CD4-positive, alpha-beta T cell treated with Interleukin-6 for 4 hours (primary cell): ENCODE data around the gene C17orf107.
"Not testable (repeated sequence)": the region's sequence is repeated elsewhere in the genome, so short reads cannot be mapped to it uniquely, and the experiment has no call there.

Experiments used
- DNase-seq: peaks from one replicate; pipeline ENCODE4 v3.0.0-alpha.2; 2020; ENCODE audit warnings: mixed read lengths

C17orf107 gene

DNA sequence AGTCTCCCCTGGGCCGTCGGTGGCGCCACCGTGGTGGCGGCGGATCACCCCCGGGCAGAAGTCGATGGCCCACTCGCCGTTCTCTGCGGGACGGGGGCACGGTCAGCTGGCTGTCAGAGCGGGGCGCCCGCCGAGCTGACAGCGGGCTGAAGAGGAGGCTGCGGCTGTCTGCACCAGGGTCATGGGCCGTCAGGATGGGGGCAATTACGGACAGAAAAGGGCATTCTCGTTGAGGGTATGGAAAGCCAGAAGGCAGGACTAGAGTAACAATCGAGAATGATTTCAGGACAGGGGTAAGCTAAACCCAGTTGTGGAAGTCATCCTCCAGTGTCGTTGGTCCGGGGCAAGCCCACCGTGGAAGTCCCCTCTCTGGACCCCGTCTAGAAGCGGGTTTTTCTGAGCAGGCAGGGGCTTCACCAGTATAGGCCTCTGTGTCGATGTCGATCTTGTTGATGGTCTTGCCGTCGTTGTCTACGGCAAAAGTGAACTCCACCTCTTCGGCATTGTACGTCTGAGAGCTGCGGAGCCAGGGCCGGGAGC is 1.8 kb downstream of the C17orf107 start:
- DNase-seq, result no peak

DNA sequence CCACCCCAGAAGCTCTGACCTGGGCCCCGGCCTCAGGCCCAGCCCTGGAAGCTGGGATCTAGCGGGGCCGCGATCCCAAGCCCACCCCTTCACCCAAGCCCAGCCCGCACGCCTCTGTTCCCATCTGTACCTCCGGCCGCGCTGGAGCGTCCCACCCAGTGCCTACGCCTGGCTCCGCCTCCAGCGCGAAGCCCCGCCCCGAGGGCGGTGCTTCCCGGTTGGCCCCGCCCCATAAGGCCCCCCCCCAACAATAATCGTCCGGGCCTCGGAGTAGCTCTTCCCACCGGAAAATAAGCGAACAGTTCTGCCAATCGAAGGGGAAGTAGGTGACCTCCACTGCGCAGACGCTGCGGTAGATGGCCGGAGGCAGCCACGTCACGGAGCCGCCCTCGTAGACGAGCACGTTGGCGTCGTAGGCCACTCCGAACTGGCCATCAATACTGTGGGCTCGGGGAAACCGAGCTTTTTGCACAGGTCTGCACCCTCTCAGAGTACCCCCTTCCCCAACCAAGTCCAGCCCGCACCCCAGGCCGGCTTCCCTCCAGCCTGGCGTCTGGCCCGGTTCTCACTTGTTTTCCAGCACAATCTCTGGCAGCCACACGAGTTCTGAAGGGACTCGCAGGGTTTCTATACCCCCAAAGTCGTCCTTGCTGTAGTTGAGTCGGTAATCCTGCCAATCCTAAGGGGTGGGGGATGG is 2.5 kb downstream of the C17orf107 start:
- DNase-seq, result no peak

DNA sequence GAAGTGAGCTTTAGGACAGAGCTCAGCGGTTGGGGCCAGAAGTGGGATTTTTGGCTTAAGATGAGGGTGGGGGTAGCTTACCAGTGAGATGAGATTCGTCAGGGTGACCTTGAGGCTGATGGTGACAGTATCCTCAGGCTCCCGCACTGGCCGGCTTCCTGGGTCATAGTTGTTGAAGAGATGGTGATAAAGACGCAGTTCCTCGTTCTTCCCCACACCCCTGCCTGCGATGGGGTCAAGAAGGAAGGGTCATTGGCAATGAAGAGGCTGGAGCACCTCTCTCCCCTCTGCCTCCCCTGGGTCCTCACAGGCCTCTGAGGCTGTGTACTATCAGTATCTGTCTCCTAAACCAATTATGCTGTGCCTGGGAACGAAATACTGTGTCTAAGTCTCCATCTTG is 3.2 kb downstream of the C17orf107 start:
- no peak for DNase-seq

DNA sequence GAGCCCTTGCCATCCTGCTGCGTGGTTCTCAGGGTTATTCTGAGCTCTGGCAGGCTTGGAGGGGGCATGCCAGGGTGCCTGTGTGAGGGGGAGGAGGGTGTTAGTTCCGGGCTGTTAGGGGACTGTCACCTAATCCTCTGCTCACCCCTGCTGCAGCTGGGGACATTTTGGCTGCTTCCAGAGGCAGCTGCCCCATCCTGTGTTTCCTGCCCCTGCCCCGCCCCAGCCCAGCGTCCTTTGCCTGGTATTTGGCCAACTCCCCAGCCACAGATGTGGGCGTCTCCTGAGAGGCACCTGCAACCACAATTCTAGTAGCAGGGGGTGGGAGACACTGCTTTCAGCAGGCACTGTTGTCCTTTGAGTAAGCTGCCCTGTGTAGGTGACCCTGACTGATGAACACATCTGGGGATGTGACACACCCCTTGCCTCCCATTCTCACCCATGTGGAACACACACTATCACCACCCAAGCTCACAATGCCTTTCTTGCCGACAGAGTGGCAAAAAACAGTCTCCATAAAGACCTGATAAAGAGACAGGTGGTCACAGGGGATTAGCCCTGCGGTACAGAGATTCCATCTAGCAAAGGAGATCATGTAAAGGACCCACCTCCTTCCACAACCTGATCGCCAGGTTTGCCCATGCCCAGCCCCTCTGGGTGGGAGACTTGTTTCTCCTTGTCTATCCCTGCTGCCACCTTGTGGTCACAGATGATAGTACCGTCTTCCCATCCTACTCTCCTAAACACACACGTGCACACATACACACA is 3.9 kb downstream of the C17orf107 start, which contains the start of gene CHRNE:
TSS of gene CHRNE (minus strand) at position 48 of the 768 bp plus-strand sequence. CDS start at position 13, 35 bp downstream.
- DNase-seq, result peak; percentile 84

DNA sequence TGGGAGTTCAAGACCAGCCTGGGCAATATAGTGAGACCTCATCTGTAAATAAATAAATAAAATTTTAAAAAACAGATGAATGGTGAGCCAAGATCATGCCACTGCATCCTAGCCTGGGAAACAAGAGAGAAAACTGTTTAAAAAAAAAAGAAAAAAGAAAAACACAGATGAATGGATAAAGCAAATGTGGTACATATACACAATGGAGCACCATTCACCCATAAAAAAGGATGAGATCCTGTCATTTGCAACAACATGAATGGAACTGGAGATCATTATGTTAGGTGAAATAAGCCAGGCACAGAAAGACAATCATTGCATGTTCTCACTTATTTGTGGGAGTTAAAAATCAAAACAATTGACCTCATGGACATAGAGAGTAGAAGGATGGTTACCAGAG is 7.3 kb downstream of the C17orf107 start:
- DNase-seq, result not testable (repeated sequence)

DNA sequence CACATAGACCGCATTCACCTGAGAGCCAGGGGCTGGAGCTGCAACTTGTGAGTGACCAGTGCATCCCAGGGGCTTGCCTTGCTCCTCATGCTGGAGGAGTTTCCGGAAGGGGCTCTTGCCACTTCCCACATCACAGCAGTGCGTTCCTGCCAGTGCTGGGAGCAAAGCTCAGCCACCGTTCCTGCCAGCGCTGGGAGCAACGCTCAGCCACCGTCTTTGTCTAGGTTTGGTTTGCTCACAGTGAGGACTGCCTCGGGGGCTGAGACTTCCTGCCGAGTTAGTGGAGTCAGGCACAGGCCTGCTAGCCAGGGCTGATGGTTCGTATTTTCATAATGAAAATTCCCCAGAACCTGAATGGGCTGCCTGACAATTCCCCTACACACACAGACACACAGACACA is 9.0 kb downstream of the C17orf107 start:
- DNase-seq, result peak; percentile 48

DNA sequence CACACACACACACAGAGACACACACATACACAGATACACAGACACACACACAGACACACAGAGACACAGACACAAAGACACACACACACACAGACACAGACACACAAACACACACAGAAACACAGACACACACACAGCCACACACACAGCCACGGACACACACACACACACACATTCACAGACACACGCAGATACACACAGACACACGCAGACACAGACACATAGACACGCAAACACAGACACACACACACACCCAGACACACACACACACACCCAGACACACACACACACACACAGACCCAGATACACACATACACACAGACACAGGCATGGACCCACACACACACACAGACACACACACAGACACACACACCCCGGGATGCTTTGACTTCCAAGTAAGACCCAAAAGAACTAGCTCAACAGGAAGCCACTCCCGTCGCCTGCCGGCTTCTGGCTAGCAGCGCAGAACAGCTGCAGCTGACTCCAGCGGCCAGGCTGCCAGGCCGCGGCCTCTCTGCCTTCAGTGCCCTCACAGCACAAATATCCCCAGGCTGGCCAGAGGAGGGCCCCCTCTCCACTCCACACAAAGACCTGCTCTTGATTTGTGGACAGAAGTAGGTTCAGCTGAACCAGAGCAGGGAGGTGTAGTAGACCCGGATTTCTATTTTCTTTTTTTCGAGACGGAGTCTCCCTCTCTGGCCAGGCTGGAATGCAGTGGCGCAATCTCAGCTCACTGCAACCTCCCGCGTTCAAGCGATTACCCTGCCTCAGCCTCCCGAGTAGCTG is 9.6 kb downstream of the C17orf107 start:
- peak; percentile 80 for DNase-seq

DNA sequence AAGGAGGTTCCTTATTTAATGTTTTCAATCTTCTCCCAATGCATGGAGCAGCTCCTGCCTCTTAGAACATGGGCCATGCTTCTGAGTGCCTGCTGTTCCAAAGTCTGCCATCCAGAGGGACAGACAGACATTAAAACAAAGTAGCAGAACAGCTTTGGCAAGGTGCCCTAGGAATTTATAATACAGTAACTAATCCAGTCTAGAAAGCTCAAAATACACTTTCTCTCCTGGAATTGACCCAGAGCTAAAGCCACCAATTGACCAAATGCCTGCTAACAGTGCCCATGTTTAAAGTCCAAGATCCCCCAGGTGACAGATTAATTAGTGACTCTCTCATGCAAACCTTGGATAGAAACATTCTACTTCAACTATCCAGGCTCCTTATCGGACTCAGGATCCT is 14.7 kb downstream of the C17orf107 start:
- DNase-seq, result no peak

DNA sequence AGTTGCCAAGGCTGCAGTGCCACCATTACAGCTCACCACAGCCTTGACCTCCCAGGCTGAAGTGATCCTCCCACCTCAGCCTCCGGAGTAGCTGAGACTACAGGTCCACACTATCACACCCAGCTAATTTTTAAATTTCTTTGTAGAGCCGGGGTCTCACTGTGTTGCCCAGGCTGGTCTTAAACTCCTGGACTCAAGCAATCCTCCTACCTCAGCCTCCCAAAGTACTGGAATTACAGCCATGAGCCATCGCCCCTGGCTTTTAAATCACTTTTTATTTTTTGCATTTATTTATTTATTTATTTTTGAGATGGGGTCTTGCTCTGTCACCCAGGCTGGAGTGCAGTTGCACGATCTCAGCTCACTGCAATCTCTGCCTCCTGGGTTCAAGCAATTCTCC is 15.2 kb downstream of the C17orf107 start:
- not testable (repeated sequence) for DNase-seq

DNA sequence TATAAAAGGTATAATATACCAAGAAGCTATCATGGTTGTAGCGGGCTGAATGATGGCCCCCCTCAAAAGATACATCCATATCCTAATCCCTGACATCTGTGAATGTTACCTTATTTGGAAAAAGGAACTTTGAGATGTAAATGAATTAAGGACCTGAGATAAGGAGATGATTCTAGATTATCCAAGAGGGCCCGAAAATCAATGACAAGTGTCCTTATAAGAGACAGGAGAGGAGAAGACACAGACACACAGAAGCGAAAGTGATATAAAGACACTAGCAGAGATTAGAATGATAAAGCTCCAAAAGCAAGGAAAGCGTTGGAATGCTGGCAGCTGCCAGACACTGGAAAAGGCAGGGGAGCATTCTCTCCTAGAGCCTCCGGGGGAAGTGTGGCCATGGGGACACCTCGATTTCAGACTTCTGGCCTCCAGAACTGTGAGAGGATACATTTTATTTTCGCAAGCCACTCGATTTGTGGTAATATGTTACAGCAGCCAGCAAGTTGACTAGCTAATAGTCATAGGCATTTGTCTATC is 20.2 kb downstream of the C17orf107 start:
- no peak for DNase-seq

DNA sequence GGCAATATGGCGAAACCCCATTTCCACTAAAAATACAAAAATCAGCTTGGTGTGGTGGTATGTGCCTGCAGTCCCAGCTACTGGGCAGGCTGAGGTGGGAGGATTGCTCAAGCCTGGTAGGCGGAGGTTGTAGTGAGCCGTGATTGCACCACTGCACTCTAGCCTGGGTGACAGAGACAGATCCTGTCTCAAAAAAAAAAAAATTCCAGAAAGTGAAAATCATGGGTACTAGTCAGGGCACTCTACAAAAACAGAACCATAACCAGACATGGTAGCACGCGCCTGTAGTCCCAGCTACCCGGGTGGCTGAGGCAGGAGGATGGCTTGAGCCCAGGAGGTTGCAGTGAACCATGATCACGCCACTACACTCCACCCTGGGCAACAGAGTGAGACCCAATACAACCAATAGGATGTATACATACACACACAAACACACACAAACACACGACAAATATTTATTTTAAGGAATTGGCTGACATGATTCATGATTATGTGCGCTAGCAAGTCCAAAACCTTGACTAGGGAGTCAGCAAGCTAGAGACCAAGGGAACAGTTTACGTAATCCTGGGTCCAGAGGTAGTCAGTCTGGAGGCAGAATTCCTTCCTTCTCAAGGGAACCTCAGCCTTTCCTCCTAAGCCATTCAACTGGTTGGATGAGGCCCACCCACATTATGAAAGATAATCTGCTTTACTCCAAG is 21.2 kb downstream of the C17orf107 start:
- DNase-seq, result no peak

DNA sequence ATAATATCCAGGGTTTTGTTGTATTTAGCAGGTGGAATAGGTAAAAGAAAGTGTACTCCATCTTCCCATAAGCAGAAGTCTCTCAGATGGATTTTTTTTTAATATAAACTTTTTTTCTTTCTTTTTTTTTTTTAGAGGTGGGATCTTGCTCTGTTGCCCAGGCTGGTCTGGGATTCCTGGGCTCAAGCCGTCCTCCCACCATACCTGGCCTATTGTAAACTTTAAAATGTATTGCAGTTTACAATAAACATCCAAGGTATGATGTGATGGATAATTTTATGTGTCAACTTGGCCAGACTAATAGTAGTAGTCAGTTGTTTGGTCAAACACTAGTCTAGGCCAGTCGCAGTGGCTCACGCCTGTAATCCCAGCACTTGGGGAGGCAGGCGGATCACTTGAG is 22.0 kb downstream of the C17orf107 start:
- DNase-seq, result no peak

DNA sequence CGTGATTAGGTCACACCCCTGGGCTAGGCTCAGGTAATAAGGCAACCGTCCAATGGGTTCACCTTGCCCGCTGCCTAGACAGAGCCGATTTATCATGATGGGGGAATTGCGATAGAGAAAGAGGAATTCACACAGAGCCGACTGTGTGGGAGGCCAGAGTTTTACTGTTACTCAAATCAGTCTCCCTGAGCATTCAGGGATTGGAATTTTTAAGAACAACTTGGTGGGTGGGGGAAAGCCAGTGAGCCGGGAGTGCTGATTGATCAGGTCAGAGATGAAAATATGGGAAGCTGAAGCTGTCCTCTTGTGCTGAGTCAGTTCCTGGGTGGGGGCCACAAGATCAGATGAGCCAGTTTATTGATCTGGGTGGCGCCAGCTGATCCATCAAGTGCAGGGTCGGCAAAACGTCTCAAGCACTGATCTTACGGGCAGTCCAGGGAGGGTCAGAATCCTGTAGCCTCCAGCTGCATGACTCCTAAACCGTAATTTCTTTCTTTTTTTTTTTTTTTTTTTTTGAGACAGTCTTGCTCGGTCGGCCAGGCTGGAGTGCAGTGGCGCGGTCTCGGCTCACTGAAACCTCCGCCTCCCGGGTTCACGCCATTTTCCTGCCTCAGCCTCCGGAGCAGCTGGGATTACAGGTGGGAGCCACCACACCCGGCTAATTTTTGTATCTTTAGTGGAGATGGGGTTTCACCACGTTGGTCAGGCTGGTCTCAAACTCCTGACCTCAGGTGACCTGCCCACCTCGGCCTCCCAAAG is 27.4 kb downstream of the C17orf107 start:
- not testable (repeated sequence) for DNase-seq

DNA sequence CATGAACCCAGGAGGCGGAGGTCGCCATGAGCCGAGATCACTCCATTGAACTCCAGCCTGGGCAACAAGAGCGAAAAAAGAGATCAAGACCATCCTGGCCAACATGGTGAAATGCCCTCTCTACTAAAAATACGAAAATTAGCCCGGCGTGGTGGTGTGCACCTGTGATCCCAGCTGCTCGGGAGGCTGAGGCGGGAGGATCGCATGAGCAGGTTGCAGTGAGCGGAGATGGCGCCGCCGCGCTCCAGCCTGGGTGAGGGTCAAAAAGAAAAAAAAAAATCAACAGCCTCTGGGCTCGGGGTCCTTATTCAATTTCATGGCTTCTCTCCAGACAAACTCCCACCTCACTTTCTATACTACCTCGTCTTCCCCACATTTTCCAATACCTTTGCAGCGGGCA is 29.5 kb downstream of the C17orf107 start:
- no peak for DNase-seq

DNA sequence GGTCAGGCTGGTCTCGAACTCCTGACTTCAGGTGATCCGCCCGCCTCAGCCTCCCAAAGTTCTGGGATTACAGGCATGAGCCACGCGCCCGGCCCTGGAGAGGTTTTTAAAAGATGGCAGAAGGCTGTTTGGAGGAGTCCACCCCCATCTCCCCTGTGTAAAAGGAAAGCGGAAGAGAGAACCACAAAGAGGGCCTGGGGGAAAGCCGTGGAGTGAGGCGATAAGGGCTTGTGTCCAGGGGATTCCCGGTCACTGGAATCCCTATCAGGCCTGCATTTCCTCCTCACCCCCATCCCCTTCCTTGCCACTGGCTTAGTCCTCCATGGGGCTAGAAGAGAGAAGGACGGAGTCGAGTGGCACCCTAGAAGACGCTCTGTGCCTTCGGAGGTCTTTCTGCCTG is 32.6 kb downstream of the C17orf107 start, which contains the start of gene GP1BA:
TSS of gene GP1BA (plus strand) at position 315 of the 400 bp plus-strand sequence. CDS start 328 bp downstream, outside the sequence.
- DNase-seq, result no peak

DNA sequence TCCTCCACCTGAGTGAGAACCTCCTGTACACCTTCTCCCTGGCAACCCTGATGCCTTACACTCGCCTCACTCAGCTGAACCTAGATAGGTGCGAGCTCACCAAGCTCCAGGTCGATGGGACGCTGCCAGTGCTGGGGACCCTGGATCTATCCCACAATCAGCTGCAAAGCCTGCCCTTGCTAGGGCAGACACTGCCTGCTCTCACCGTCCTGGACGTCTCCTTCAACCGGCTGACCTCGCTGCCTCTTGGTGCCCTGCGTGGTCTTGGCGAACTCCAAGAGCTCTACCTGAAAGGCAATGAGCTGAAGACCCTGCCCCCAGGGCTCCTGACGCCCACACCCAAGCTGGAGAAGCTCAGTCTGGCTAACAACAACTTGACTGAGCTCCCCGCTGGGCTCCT is 33.4 kb downstream of the C17orf107 start:
- DNase-seq, result no peak

DNA sequence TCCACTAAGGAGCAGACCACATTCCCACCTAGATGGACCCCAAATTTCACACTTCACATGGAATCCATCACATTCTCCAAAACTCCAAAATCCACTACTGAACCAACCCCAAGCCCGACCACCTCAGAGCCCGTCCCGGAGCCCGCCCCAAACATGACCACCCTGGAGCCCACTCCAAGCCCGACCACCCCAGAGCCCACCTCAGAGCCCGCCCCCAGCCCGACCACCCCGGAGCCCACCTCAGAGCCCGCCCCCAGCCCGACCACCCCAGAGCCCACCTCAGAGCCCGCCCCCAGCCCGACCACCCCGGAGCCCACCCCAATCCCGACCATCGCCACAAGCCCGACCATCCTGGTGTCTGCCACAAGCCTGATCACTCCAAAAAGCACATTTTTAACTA is 34.3 kb downstream of the C17orf107 start:
- DNase-seq, result no peak

DNA sequence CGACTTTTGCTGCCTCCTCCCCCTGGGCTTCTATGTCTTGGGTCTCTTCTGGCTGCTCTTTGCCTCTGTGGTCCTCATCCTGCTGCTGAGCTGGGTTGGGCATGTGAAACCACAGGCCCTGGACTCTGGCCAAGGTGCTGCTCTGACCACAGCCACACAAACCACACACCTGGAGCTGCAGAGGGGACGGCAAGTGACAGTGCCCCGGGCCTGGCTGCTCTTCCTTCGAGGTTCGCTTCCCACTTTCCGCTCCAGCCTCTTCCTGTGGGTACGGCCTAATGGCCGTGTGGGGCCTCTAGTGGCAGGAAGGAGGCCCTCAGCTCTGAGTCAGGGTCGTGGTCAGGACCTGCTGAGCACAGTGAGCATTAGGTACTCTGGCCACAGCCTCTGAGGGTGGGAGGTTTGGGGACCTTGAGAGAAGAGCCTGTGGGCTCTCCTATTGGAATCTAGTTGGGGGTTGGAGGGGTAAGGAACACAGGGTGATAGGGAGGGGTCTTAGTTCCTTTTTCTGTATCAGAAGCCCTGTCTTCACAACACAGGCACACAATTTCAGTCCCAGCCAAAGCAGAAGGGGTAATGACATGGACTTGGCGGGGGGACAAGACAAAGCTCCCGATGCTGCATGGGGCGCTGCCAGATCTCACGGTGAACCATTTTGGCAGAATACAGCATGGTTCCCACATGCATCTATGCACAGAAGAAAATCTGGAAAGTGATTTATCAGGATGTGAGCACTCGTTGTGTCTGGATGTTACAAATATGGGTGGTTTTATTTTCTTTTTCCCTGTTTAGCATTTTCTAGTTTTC is 35.0 kb downstream of the C17orf107 start:
- DNase-seq, result peak; percentile 31

DNA sequence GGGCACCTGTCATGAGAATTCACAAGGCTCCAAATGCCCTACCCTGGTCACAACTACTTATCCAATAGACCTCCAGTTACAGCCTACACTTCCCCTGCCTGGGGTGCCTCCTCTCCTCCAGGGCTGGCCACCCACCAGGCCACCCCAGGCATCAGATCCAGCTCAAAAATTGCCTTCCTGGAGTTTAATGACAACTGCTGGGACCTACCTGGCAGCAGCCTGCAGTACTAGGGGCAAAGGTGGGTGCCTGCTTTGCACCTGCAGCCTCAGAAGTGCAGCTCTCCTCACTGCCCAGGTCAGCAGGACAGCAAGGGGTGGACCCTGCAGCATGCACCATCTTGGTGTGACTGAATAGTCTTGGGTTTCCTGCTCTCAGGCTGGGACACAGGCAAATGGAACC is 36.3 kb downstream of the C17orf107 start:
- no peak for DNase-seq

DNA sequence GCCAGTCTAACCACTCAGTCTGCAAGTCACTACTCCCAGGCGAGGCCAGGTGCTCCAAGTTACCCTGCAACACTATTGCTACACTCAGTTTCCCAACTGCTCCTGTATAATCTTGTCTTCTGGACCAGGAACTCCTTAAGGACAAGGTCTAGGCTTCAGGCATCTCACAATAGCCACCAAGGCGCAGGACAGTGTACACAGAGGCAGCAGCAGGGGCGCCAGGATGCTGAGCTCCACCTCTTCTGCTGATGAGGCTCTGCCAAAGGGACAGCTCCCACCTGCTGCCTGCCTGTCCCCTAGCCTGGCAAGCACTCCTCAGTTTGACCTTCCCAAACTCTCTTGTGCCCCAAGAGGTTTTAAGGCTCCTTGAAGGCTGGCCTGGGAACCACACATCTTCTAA is 37.1 kb downstream of the C17orf107 start:
- DNase-seq, result no peak
